Muscle of arm (tissue), 12 donors: ENCODE data around the gene SHROOM4. TPM values are rescaled to one million over a fixed set of nuclear protein-coding genes. Genes with fewer than 3 reads are reported as not detected.

ENCODE experiments used
- DNase-seq: peaks from one replicate; pipeline ENCODE4 v3.0.0-alpha.2; 2013
- polyA plus RNA-seq, 12 donors: library from polyadenylated mRNA; unstranded; fragments of 120-200 nt; gene quantifications; one replicate each; pipeline ENCODE4 v1.2.1, GENCODE V29; 2013; ENCODE audit not compliant: insufficient read length in 12 of 12

SHROOM4 gene
- polyA plus RNA-seq, 12 donors = 4.1 to 9.4 (median 5.8) TPM; not detected in 1

DNA sequence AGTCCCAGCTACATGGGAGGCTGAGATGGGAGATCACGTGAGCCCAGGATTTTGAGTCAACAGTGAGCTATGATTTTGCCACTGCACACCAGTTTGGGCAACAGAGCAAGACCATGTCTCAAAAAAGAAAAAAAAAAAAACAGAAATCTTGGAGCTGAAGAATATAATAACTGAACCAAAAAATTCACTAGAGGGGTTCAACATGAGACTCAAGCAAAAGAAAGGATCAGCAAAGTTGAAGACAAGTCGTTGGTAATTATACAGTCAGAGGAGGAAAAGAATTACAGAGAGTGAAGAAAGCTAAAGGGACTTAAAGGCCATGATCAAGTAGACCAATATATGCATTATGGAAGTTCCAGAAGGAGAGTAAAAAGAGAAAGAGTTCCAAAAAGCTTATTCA, 26.9 kb downstream of the SHROOM4 start:
- no peak for DNase-seq

DNA sequence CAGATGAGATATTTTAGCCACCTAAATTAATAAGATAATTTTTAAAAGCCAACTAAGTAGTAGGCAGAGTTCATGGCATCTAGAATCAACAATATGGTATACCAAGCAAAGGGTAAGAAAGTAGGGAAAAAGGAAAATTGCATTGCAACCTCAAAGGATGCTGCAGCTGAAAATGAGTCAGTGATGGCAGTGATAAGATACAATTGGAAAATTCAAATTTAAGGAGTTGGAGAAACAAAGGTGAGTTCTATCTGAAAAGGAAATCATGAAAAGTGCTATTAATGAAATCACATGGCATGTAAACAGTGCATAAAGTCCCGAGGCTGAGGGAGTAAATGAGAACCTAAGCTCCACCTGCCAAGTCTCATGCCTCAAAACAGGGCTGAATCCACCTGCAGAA, 33.9 kb downstream of the SHROOM4 start:
- no peak for DNase-seq

DNA sequence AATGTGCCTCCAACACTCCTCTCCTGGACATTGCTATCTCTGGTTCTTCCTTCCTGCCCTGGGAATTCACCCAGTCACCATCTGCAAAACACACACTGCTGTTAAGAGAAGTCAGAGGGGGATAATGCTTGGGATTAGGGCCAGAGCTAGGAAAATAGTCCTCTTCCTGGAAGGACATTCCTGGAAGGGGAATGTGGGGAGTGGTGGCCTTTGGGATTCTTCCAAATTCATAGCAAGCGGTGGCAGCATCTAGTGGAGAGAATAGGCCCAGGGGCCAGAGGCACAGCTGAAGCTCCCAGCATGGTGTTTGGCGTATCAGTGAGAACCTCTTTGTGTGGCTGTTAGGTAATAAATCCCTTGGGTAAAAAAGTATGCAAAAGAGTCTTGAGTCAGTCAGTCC, 34.3 kb downstream of the SHROOM4 start:
- DNase-seq = no peak

DNA sequence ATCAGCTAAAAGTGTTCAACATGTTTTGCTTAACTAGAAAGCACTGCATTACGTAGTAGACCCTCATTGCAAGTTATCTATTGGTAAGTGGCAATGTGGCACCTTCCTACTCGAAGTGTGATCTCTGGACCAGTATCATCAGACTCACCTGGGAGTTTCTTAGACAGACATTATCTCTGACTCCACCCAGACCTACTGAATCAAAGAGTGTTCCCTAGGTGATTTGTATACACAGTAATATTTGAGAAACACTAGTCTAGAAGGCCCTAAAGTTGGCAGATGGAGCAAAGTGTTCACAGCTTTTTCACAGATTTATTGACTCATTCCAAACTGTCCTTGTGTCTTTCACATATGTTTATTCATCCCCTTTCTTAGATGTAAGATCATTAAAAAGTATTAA, 35.7 kb downstream of the SHROOM4 start:
- no peak for DNase-seq

DNA sequence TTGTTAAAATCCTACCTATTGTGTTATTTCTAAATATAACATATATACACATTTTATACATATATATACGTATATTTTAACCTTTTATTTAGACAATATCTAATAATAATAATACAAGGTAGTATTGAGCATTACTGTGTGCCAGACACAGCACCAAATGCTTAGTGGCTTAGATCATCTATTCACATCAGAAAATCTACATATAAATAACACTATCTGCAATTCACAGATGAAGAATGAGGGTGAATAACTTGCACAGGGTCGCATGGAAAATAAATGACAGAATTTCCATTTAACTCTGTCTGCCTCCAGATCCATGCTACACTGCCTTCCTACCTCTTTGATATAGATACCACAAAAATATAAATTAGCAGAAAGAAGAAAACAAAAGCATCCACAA, 37.7 kb downstream of the SHROOM4 start:
- no peak for DNase-seq

DNA sequence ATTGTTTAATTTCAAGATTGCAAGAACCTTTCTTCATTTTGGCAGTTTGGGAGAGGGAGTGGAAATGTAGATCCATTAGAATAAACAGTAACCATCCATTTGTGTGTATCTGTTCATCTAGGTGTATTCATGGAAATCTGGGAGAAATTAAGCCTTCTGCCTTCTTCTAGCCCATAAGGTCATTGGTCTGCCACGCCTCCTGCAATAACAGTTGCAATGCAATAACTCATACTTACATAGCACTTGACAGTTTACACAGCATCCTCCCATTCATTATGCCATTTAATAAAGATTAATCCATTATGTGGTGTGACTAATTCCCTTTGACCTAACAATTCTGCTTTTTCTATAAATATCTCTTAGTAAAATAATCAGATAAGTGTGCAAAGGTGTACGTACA, 42.6 kb downstream of the SHROOM4 start:
- DNase-seq = no peak

DNA sequence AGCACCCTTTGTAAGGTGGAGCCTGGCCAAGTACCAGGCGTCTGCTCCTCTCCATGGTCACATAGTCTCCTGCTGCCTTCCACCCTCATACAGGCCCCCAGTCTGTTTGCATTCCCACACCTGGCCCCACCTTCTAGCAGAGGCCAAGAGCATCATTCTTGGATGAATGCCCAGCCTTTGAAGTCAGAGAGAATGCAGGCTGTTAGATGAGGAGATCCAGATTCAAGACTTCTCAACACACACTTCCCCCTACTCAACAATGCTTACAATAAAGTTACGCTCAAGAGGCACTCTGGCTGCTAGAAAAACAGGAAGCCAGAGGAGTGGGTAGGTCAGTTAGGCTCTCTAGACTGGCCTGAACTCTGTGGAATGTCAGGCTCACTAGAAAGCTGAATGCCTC, 43.3 kb downstream of the SHROOM4 start:
- no peak for DNase-seq

DNA sequence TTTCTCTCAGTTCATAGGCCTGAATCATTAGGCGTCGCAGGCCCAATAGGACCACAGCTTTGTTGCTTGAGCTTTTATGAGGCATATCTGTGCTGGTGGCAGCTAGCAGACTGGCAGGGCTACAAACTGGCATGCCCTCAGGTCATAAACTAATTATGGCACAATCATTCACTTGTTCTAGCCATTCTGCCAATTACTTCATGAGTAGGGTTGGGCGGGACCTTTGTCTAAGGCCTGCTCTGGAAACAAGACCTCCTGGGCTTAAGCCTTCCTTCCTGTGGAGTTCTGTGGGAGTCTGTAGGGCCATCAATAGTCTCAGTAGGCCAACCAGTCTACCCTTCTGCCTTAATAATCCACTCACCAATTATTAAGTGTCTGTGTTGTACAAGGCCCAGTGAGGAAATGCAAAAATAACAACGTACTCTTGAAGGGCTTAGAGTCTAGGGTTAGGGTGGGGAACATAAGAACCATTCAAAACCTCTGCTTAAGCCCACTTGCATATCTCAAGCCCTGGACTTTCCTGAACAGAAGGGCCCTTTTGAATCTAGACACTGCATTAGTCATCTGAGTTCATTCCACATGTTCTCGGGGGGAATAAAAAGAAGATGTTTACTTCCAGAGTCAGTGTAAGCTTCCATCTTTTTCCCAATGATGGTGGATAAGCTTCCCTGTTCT, 44.5 kb downstream of the SHROOM4 start:
- DNase-seq = no peak

DNA sequence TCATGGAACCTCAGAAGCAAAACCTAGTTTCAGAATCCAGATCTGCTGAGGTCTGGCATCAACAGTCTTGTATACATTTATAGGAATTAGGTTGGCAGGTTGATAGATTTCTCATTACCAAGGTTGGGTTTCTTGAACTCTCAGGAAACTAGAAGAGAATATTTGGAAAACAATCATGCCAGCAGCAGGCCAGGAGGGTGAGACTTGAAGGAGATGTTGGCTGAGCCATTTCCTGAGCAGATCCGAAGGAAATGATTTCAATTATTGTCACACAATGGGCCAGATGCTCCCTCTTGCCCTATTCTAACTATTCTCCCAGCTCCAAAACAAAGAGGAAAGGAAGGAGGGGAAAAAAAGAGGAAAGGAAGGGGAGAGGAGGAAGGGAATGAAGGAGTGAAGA, 45.2 kb downstream of the SHROOM4 start:
- DNase-seq = no peak

DNA sequence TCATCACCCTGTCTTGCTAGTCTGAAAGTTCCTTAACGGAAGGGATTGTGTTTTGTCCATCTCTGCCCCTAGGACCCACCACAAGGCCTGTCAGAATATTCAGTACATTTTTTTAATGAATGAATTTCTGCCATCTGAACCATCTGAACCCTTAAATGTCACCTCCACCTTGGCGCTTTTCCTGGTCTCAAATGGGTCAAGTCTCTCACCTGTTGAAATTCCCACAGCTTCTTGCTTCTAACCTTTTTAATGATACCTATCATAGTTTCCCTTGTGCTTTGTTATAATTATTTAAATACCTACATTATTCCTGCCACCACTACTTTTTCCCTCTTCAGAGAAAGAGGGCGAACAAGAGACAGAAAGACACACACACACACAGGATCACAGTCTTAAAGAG, 48.0 kb downstream of the SHROOM4 start:
- no peak for DNase-seq

DNA sequence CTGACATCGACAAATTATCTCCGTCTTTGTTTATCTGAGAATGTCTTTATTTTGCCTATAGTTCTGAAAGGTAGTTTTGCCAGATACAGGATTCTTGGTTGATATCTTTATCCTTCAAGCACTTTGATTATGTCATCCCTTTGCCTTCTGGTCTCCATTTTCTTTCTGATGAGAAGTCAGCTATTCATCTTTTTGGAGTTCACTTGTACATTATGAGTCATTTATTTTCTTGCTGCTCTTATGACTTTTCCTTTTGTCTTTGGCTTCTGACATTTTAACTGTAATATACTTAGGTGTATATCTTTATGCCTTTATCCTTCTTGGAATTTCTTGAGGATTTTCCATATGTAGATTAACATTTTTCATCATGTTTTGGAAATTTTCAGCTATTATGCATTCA, 51.4 kb downstream of the SHROOM4 start:
- DNase-seq = no peak

DNA sequence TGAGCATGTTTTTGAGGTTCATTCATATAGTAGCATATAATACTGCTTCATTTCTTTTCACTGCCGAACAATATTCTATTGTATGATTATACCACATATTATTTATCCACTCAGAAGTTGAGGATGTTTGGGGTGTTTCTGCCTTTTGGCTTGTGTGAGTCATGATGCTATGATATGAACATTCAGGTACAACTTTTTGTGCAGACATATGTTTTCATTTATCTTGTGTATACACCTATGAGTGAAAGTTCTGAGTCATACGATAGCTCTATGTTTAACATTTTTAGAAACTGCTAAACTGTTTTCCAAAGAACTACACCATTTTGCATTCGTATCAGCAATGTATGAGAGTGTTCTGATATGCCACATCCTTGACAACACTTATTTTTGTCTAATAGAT, 57.7 kb downstream of the SHROOM4 start:
- no peak for DNase-seq

DNA sequence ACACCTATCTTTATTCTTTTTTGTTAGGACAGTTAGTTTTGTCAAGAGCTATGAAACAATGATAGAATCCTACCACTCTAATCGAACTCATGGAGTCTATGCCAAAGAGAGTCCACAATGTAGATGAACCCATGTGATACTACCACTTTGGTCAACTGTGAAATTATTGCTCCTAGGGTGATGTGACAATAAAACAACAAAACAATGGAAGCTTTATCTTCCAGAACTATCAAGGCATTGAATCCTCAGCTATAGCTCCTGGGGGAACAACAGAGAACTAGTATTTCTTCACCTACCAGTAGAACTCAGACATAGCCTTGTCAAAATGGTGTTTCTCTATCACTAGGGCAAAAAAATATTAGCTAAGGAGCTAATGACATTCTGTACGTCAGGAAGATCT, 62.9 kb downstream of the SHROOM4 start:
- DNase-seq = no peak

DNA sequence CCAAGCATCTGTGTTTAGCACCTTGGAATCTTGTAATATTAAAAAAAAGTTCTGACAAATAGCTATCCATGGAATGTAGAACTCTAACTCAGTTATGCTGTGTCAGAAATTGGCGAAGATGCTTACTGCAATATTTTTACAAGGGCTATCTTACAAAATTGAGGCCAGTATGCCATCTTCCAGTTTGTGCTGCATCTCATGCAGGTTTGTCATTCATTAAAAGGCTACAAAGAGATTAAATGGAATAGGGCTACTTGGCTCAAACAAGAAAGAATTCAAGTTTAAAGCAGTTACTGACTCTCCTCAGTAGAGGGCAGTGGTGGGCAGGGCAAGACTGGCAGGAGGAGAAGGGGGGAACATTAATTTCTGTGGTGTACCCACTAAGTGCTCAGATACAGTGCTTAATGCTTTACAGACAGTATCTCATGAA, 66.5 kb downstream of the SHROOM4 start:
- DNase-seq = no peak

DNA sequence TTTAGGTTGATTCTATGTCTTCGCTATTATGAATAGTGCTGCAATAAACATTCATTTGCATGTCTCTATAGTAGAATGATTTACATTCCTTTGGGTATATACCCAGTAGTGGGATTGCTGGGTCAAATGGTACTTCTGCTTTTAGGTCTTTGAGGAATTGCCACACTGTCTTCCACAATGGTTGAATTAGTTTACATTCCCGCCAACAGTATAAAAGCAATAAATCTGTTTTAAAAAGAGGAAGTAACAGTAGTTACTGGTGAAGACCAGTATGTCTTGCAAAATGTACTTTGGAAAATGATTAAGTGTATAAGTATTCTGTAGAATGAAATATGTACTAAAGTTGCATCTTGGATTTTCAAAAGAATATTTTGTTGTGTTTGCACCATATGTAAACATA, 77.3 kb downstream of the SHROOM4 start:
- no peak for DNase-seq

DNA sequence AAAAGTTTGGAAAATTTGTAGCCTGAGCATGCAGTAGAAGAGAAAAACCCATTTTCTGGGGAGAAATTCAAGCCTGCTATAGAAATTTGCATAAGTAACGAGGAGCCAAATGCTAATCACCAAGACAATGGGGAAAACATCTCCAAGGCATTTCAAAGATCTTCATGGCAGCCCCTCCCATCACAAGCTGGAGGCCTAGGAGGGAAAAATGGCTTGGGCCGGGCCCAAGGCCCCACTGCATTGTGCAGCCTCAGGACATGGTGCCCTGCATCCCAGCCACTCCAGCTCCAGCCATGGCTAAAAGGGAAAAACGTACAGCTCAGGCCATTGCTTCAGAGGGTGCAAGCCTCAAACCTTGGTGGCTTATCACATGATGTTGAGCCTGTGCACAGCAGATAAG, 87.7 kb downstream of the SHROOM4 start:
- no peak for DNase-seq

DNA sequence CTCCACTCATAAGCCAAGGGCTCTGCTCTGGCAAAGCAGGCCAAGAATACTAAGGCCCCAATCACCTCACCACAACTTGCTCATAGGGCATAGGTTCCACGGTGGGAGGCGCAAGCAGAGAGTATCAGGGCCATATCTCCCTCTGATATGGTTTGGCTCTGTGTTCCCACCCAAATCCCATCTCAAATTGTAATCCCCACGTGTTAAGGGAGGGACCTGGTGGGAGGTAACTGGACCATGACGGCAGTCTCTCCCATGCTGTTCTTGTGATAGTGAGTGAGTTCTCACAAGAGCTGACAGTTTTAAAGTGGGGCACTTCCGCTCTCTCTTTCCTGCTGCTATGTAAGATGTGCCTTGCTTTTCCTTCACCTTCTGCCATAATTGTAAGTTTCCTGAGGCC, 88.7 kb downstream of the SHROOM4 start:
- no peak for DNase-seq

DNA sequence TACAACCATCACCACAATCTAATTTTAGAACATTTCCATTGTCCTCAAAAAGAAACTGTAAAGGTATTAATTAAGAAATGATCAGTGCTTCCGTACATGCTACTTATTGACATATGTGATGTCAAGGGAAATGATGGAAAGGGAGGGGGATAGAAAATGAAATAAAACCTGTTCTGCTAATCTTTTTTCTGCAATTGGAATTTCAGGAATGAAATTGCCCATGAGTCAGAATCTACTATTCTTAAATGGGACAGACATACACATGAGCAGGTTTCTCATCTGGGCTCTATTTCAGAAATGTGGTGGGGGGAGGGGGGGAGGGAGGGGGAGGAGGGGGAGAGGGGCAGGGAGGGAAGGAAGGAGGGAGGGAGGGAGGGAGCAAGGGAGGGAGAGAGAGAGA, 91.0 kb downstream of the SHROOM4 start:
- no peak for DNase-seq

DNA sequence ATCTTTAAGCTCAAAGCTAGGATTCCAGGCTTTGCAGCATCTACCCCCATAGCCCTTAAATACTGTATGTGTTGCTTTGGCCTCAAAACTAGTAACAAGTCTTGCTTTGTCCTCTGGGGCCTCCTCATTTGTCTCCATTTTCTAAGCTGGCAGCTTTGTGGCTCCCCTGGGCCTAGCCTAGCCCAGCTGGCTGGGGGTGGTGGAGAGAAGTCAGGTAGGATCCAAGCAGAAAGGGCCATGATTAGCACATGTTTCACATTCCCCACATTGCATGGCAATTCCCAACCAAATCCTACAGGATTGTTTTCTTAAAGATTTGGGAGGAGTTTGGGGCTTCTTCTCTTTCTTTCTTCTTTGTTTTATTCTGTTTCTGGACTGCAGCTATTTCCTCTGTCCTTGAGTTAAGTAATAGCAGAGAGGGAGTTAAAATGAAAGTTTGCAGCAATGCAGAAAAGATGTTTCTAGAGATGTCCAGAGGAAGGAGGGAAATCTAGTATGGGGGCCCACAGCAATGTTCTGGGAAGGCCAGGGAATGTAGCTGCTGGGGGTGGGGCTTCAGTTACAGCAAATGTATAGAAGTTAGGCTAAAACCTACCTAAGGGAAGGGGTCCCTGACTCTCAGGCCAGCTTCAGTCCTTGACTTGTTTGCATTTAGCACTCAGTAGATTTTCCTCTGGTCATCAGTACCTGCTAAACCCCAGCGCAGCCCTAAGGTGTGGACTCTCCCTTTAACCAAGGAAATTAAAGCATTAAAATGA, 92.1 kb downstream of the SHROOM4 start:
- no peak for DNase-seq

DNA sequence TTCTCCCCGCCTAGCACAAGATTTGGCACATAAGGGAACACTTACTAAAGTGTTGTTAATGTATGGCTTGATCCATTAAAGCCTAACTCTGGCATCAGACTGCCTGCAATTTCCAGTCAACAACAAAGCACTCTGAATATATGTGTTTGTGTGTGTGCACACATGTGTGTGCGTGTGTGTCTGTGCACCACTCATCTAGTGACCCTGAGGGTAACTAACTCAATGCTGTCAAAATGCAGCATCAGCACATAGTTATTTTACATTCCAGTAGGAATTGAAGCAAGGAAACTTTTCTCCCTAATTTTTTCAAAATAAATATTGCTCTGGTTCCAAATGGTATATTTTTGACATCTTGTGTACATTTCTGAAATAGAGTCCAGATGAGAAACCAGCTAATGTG, 94.4 kb downstream of the SHROOM4 start:
- no peak for DNase-seq

DNA sequence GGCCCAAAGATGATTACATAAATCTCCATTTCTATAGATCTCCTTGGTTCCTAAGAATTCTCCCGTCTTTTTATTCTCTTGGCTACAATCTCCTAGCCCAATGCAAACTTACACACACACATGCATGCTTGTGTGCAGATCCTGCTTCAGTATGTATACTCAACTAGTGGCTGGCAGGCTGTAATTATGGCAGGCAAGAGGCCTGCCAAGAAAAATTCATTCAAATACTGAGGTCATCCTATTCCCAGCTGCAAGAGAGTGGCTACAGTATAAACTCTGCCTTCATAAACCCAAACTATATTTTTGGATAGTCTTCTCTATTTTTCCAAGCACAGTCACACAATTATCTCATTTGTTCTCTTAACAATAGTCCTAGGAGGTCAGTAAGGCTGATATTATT, 95.2 kb downstream of the SHROOM4 start:
- no peak for DNase-seq

DNA sequence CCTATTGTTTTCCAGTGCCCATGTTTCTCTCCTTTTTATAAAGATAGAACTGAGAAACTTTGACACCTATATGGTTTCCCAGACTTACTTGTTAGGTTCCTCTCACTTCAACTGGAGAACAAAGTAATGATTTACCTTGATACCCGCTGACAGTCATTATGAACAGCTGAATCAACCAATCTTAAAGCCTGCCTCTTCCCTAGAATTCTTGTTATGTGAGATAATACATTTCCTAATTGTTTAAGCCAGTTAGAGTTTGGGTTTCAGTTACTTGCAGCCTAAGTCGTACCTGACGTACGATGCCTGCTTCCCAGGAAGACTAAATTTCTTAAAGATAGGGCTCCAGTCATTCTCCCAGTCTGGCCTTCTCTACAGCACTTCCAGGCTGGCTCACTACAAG, 97.3 kb downstream of the SHROOM4 start:
- no peak for DNase-seq

DNA sequence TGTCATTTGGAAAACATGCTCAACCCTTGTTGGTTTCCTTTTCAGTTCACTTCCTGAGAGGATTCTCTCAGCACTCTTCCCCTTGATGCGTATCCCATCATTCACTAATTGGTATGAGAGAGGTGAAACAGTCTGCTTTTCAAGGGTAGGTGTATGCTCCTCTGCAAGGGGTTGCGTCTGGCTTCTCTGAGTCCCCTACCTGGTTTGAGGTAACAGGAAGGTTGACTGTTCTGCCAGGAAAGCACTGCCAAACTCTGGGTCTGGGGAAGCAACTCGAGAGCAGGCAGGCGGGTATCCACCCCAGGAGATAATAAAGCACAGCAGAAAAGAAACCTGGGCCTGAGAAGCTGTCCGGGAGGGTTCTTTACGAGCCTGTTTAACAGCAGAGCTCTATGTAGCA, 101.2 kb downstream of the SHROOM4 start:
- DNase-seq = no peak

DNA sequence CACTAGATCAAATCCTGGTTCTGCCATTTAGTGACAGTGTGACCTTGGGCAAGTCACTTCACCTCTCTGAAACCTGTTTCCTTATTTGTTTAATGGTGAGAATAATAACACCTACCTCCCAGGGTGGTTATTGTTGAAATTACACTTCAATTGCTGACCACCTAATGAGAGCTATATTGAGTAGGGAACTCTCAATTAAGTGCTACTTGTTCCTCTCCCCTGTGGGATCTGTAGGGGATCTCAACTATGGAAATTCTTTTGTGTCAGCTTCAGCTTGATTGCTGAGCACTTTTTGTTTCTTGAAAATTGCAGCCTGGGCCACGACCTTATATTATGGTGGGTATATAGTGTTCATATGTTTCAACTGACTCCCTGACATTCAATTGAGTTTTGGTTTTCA, 102.1 kb downstream of the SHROOM4 start:
- DNase-seq = no peak
